Body of pancreas (tissue), 4 donors: Measurements from ENCODE around the gene RBCK1.

ENCODE experiments used
- POLR2A ChIP-seq, 3 donors: fragments of 450-650 bp; IDR thresholded peaks; one replicate each; pipeline ENCODE4 v1.6.1; 2016; ENCODE audit warnings: antibody characterized with exemption in 3 of 3, mild to moderate bottlenecking in 2 of 3
- TF ChIP-seq, protein P1 (sequence below), 7 experiments: fragments of 450-650 bp in 4 of 7; fragments of 200-600 bp in 3 of 7; sonication (generic) in 3 of 7; IDR thresholded peaks; one replicate each; pipeline ENCODE4 v1.5.1; 2016 to 2019; ENCODE audit warnings: antibody characterized with exemption in 7 of 7

DNA sequence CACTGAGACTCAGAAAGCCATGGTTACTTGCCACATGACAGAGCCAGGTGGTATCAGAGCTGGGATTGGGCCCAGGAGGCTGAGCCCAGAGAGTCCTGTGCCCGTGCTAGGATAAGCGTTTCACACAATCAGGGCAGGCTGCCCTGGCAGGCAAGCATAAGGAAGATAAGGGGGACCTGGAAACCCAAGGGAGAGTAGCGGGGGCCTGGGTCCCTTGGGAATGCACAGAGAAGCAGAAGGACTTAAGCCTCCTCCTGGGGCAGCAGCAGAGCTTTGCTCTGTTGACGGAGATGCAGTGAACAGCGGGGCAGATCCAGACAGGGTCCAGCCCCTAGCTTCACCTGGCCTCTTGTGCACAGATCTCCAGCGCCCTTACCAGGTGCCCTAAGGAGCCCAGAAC is 18.9 kb upstream of the RBCK1 start:
- TF ChIP-seq, protein P1, sequence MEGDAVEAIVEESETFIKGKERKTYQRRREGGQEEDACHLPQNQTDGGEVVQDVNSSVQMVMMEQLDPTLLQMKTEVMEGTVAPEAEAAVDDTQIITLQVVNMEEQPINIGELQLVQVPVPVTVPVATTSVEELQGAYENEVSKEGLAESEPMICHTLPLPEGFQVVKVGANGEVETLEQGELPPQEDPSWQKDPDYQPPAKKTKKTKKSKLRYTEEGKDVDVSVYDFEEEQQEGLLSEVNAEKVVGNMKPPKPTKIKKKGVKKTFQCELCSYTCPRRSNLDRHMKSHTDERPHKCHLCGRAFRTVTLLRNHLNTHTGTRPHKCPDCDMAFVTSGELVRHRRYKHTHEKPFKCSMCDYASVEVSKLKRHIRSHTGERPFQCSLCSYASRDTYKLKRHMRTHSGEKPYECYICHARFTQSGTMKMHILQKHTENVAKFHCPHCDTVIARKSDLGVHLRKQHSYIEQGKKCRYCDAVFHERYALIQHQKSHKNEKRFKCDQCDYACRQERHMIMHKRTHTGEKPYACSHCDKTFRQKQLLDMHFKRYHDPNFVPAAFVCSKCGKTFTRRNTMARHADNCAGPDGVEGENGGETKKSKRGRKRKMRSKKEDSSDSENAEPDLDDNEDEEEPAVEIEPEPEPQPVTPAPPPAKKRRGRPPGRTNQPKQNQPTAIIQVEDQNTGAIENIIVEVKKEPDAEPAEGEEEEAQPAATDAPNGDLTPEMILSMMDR (IDR thresholded peaks at IDR 0.05) = no peak
- TF ChIP-seq POLR2A (IDR thresholded peaks at IDR 0.05) = no peak
